ENCODE results near the gene SPINK1. TPM values are rescaled to one million over a fixed set of nuclear protein-coding genes. Genes with fewer than 3 reads are reported as not detected.
"Not testable (repeated sequence)": the region's sequence is repeated elsewhere in the genome, so short reads cannot be mapped to it uniquely, and the experiment has no call there.

Gene SPINK1
- polyA plus RNA-seq, 4 donors, result 9.0 to 108 (median 50.4) TPM

GRCh38 chr5:147854894-147855773 lies 23.7 kb upstream of the SPINK1 start:
- no peak for DNase-seq (ENCODE audit: low read depth in 4 of 4, low spot score in 3 of 4)

DNA sequence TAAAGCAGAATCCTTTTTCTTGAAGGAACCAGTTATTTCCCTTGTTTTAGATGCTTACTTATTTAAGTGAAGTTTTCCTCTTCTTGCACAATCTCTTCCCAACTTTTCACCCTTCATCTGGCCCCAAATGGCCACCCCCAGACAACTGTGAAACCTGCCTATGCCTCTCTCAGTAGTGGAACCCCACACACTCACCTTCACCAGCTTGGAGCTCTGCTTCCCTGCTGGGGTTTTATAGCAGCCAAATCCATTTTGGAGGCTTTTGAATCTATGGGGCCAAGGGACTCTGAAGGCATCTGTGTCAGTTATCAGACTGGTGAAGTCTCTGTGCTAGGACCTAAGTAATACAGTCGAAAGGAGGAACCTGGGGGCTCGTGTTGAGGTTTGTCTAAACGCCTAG lies 22.9 kb upstream of the SPINK1 start:
- no peak for DNase-seq (ENCODE audit: low read depth in 4 of 4, low spot score in 3 of 4)

GRCh38 chr5:147853372-147853987 lies 22.0 kb upstream of the SPINK1 start:
- DNase-seq (ENCODE audit: low read depth in 4 of 4, low spot score in 3 of 4), result no peak

- no peak for DNase-seq (ENCODE audit: low read depth in 4 of 4, low spot score in 3 of 4)
Measured at GRCh38 chr5:147852365-147852764, 20.9 kb upstream of the SPINK1 start.

DNA sequence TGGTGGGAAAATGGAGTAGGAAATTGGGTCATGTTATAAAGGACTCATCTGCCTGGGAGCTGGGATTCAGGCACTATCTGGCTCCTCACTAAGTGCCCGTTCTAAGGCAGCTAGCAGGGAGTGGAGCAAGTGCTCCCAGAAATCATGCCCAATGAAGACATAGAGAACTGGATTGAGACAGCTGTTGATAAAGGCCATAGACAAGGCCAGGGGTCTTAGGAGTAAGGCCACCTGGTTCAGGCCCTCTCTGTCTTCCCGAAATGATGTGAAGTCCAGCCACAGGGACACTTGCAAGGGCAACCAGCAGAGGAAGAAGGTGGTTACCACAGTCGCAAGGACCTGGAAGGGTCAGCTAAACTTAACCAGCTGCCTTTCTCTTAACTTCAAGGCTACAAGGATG lies 20.1 kb upstream of the SPINK1 start:
- DNase-seq (ENCODE audit: low read depth in 4 of 4, low spot score in 3 of 4), result no peak

DNA sequence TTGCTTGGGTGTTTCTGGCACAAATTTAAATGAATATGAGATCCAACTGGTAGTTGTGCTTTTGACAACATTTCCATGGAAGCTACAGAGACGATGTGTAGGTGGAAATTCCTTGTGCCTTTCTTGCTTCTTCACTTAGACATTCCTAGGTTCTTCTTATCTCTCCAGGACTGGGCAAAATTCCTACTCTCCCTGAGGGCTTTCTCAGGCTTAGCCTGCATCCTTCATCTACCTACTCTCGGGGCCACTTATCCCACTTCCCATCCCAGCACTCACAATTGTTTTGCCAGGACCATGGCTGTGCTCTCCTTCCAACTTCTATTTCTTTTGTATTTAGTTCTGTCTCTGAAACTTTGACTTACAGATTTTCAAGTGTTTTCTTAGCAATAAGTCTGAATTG lies 17.8 kb upstream of the SPINK1 start:
- no peak for DNase-seq (ENCODE audit: low read depth in 4 of 4, low spot score in 3 of 4)

DNA sequence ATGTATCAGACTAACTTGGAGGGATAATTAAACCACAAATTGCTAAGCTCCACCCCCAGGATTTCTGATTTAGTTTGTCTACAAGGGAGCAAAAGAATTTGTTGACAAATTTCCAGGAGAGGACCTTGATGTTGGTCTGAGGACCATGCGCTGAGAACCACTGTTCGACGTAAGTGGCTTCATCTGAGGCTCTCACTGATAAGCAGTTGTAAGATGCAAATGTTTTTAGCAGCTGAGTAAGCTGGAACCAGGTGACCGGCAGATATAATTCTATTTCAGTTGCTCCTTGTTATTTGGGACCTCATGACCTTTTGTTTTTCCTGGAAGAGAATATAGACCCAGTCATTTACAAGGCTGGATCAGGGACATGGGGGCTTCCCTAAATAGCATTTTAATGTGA lies 14.1 kb upstream of the SPINK1 start:
- no peak for DNase-seq (ENCODE audit: low read depth in 4 of 4, low spot score in 3 of 4)

GRCh38 chr5:147844846-147845245 lies 13.4 kb upstream of the SPINK1 start:
- no peak for DNase-seq (ENCODE audit: low read depth in 4 of 4, low spot score in 3 of 4)

DNA sequence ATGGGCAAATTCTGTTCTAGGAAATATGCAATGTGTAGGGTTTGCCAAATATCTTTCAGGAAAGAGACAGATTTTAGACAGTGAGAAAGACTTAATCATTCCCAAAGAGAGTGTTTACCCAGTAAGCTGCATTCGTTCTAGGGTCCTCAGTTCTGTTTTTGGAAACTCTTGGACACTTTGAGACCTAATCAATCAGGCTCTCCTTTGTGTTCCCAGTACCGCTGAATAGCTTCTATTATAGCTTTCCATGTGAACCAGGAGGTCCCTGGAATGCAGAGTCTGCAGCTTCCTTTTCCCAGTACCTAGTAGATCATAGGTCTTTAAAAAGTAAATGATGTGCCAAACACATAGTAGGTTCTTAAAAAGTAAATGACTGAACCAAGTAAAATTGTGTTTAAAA lies 11.4 kb upstream of the SPINK1 start:
- no peak for DNase-seq (ENCODE audit: low read depth in 4 of 4, low spot score in 3 of 4)

GRCh38 chr5:147836439-147836838 lies 5.0 kb upstream of the SPINK1 start:
- DNase-seq (ENCODE audit: low read depth in 4 of 4, low spot score in 3 of 4), result no peak

- DNase-seq (ENCODE audit: low read depth in 4 of 4, low spot score in 3 of 4), result no peak
Measured at GRCh38 chr5:147835386-147835798, 3.9 kb upstream of the SPINK1 start.

DNA sequence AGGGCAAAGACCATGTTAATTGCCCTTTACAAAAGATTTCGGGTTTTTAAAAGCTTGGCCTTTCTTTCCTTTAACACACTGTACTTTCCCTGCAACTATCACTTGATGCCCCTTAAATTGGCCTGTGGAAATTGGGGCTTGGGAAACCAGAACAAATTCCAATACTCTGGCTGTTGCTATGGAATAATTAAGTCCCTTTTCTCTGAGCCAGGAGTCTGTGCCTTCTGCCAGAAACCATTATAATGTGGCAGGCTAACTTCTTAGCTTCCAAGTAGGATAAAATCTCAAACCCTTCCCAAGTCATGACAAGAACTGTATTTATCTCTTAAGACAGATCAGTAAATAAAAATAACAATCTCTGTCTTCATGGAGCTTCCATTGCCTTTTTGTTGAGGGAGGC lies 1.1 kb upstream of the SPINK1 start:
- no peak for DNase-seq (ENCODE audit: low read depth in 4 of 4, low spot score in 3 of 4)

- no peak for DNase-seq (ENCODE audit: low read depth in 4 of 4, low spot score in 3 of 4)
Measured at GRCh38 chr5:147830035-147830434, 1.4 kb downstream of the SPINK1 start.

- not testable (repeated sequence) for DNase-seq (ENCODE audit: low read depth in 4 of 4, low spot score in 3 of 4)
Measured at GRCh38 chr5:147827017-147827416, 4.5 kb downstream of the SPINK1 start.

DNA sequence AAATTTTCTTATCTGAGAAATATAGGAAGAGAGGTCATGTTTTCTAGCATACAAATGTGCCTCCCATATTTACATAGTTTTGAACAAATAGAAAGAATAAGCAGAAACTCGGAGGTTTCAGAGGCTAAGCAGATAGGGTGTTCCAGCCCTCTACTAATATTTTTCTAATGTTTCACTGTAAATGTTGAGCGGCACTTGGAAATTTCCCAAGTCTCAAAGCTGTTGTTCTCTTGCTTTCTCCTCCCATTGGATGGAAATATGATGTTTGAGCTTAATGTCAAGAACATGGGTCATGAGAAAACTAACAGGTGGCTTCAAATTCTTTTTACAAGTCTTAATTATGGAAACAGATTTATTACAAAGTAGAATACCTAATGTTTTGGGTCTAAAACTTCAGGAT lies 5.1 kb downstream of the SPINK1 start:
- DNase-seq (ENCODE audit: low read depth in 4 of 4, low spot score in 3 of 4), result no peak

GRCh38 chr5:147822686-147823491 lies 8.6 kb downstream of the SPINK1 start:
- DNase-seq (ENCODE audit: low read depth in 4 of 4, low spot score in 3 of 4), result peak; percentile 28 to 38 (median 32)

DNA sequence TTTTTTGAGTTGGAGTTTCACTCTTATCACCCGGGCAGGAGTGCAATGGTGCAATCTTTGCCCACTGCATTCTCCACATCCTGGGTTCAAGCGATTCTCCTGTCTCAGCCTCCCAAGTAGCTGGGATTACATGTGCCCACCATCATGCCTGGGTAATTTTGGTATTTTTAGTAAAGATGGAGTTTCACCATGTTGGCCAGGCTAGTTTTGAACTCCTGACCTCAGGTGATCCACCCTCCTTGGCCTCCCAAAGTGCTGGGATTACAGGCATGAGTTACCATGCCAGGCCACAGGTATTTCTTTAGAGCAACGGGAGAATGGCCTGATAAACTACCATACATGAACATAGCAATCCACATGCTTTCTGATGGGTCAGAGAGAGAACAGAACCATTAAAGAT lies 9.2 kb downstream of the SPINK1 start:
- not testable (repeated sequence) for DNase-seq (ENCODE audit: low read depth in 4 of 4, low spot score in 3 of 4)

GRCh38 chr5:147821766-147822165 lies 9.7 kb downstream of the SPINK1 start:
- no peak for DNase-seq (ENCODE audit: low read depth in 4 of 4, low spot score in 3 of 4)

GRCh38 chr5:147819261-147819770 lies 12.2 kb downstream of the SPINK1 start:
- no peak for DNase-seq (ENCODE audit: low read depth in 4 of 4, low spot score in 3 of 4)

DNA sequence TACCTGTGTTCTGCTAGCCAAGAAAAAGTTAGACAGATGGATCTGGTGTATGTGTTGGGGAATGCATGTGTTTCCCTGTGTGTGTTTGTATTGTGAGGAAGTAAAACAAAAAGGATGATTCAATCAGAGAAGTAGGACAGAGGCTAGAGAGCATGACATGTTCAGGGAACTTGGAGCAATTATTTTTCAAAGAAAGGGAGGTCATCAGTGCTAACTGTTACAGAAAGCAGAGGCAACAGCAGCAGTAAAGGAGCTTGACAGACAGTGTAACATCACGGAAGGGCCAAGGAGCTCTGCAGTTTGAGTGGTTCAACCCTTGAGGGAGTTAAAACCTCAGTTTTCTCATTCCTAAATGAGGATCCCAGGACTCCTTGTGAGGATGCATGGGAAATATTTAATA lies 13.2 kb downstream of the SPINK1 start:
- no peak for DNase-seq (ENCODE audit: low read depth in 4 of 4, low spot score in 3 of 4)

GRCh38 chr5:147813696-147814095 lies 17.8 kb downstream of the SPINK1 start:
- DNase-seq (ENCODE audit: low read depth in 4 of 4, low spot score in 3 of 4), result no peak
